ENCODE data around the gene OR1J1.

The OR1J1 gene

GRCh38 chr9:122445155-122445749 lies 32.5 kb downstream of the OR1J1 start:
- DNase-seq (ENCODE audit: low spot score), result no peak

- no peak for DNase-seq (ENCODE audit: low spot score)
Observed at GRCh38 chr9:122444041-122444733, 33.5 kb downstream of the OR1J1 start.

- no peak for DNase-seq (ENCODE audit: low spot score)
Observed at GRCh38 chr9:122442568-122442967, 35.2 kb downstream of the OR1J1 start.
